T1000 (cell line): ENCODE results near the gene CDH4.

Experiments used
- DNase-seq: peaks from one replicate; lab custom pipeline; 2025; ENCODE audit warnings: mixed read lengths; lab: John Stamatoyannopoulos, UW

The CDH4 gene

DNA sequence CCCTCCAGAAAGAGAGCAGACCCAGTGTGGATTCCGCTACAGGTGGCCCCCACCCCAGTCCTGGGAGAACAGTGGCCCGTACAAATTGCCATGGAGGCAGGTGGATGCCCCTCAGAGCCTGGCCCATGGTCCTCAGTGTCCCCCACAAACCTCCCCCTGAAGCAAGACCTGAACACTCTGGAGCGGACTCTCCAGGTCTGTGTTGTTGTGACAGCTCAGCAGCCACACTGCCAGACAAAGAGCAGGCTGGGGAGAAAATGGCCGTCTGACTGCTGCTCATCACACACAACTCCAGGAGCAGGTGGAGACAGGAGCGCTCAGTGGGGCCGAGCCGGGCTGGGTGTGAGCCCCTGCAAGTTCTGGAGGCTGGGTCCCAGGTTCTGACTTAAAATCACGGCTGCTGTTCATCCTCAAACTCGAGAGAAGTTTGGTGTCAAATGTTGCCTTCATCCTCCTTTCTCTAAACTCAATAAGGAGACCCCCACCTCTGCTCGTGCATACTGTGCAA lies 241.8 kb downstream of the CDH4 start:
- no peak for DNase-seq

DNA sequence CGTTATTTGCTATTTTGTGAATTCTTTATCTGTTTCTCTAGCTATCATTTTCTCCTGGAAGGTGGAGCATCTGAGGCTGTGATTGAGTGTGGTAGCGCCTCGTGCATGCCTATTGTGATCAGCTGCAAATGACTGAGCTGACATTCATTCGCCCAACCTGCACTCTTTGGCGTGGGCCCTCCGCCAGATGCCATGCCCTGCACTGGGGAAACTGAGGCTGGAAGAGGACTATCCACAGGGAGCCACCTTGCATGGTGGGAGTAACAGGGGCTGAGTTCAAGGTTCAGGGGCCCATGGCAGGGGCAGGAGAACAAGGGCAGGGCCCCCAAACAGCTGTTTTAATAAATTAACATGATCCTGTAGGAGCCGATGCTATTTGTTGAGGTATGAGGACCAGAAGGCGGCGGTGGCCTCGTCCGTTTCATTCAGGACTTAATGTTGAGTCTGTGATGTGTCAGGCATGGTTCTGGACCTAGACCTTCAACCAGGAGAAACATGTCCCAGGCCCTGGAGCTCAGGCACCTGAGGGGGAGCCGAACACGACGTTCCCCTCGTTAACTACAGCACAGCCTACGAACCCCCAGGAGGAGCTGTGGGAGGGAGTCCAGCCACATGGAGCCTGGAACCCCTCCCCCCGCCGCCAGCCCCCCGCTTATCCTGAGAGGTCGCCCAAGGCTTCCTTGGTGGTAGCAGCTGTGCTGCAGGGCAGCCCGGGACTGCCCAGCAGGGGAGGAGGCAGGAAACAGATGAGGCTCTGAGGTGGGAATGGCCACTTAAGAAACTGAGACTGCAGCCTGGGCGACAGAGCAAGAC lies 242.9 kb downstream of the CDH4 start:
- no peak for DNase-seq

DNA sequence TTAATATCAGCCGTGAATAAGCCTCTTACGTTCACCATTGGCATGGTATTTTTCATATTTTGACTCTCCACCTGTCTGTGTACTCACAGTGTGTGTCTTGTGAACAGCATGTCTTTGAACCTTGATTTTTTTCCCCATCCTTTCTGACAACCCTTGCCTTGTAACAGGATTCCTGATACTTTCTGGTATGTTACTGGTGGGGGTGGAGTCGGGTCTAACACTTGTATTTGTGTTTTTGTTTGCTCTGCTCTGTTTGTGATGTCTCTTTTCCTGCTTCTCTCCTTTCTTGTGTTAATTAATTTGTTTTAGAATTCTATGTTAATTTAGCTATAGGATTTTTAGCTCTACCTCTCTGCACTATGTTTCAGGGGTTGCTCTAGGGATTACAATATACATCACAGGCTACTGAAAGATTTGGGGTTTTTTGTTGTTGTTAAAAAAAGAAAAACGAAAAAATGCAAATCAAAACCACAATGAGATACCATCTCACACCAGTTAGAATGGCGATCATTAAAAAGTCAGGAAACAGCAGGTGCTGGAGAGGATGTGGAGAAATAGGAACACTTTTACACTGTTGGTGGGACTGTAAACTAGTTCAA lies 245.1 kb downstream of the CDH4 start:
- no peak for DNase-seq

DNA sequence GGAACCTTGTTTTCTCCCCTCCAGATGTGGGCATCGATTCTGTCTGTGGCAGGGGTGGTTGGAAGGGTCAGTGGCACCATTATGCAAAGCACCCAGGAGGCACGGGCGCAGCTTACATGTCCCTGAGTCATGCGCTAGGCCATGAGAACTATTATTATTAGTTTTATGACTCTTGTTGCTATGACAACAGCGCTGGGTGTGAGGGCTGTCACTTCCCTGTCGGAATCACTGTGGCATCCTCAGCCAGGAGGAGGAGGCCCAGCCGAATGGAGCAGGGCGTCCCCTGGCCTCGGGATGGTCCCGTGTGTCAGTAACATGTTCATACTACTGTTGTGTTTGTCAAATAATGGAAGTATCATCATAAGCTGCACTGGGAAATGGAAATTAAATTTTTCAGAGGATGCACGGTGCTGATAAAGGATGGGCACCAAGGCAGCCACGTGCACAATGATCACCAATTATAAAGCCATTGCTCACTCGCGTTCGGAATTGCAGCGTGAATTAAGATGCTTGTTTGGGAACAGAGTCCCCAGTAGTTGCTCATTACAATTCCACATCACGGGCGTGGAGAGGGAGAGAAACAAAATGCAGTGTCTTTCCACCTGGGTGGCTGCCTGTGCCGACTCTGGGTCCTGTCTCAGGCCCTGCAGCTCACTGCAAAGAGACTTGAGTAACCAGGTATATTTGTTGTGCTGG lies 247.9 kb downstream of the CDH4 start:
- no peak for DNase-seq

DNA sequence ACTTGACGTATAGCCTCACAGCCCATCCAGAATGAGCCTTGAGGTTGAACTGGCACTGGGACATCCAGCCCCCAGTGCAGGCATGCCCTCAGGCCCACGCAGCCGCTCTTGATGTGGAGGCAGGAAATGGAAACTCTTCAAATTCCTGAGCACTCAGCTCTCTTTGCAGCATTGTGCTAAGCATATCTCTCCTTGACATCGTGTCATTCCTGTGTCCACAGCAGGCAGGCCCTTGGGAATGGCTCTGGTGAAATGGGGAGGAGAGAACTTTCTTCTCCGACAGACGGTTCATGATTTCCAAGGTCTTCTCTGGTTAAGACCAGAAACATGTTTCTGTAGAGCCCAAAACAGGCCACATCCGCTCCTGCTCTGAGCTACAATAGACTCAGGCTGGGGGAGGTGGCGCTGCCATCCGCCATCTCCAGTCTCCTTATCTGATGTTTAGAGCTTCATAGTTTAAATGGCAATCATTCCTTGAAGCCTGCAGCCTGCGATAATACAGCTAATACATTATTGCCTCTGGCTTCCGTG lies 248.8 kb downstream of the CDH4 start:
- no peak for DNase-seq

DNA sequence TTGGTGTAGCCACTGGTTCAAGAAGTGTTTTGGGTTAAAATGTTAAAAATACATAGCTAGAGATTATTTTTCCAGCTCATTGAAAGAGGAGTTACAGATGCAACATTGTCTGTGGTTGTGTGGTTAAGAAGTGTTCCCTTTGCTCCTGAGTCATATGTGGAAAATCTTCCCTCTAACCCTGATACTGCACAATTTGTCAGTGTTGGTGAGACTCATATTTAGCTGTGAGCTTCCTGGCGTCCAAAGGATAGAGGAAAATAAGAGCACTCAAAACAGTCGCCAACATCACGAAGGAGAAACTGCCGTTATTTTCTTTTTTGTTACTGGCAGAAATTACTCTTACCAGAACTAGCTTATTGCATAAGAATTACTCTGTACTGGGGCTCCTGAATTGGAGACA lies 250.4 kb downstream of the CDH4 start:
- DNase-seq, result no peak

DNA sequence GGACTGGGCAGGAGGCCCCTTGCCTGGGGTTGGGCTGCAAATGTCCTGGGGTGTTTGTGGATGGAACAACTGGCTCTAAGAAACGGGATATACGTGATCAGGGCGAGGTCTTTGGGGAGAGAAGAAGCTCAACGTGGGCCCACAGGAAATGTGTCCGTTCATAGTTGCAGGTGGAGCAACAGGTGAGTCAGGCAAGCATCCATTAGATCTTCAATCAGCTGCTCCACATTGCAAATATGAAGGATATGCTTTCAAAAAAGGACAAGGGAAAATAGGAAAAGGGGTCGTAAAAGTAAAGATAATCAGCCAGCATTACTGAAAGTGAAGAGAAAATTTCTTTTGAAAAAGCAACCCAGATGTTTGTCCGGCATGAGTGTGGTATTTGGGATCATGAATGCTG lies 251.0 kb downstream of the CDH4 start:
- no peak for DNase-seq

DNA sequence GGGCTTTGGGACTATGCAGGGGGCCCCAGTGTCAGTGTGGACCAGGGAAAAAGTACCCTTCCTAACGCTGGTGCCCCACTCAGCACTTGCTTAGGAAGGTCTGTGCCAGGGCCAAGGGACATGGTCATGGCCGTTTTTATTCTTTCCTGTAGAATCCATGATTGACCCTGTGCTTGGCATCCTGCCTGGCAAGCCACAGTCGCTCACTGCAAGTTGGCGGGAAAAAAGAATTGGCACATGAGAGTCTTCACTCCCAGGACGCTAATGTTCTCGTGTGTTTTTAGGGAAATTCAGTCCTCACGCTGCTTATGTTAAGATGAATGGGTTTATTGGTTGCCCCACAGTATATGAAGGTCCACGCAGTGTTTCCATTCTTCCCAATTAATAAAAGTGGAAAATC lies 253.4 kb downstream of the CDH4 start:
- DNase-seq, result no peak

DNA sequence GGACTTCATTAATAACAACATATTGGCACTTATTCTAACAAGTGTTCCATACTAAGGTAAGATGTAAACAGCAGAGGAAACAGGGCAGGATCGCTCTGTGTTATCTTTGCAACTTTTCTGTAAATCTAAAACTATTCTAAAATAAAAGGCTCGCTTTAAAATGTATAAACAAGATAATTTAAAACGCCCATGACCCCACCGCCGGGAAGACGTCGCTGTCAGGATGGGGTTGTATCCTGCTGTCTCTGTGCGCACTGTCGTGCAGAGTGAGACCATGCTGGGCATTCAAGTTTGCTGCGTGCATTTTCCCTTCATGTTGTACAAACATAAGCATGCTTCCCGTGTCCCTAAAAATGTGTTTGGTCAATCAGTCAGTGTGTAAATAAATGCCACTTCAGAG lies 255.7 kb downstream of the CDH4 start:
- DNase-seq, result no peak

DNA sequence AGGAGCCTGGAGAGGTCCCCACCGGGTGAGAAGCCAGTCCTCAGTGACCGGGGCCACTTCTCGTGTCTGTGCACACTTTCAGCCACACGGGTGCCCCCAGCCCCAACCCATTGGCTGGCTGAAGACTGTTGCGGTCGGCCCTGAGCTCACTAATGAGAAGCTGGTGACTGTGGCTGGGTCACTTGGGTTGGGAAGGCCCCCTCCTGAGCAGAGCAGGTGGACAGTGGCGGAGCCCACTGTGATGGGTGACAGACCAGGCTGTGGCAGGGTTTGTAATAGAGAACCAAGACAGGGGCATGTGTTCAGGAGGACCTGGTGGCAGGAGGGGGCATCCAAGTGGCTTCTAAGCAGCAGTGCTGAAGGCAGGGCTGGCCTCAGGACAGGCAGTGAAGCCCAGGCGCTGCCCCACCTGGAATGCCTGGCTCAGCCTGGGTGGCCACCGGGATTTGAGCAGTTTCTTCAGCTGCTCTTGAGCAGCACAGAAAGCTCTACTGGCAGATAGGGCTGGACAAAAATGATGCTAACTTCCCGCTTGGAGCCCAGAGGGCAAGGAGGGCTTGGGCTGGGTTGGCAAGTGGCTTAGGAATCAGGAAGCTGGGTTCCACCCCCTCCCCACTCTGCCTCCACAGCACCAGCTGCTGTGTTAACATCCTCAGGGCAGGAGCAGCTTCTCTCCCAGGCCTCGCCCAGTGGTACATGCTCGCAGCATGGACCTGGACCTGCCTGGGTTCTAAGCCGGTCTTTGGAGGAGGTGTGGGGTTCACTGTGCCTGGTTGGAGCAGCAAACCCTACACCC lies 256.4 kb downstream of the CDH4 start:
- DNase-seq, result no peak

DNA sequence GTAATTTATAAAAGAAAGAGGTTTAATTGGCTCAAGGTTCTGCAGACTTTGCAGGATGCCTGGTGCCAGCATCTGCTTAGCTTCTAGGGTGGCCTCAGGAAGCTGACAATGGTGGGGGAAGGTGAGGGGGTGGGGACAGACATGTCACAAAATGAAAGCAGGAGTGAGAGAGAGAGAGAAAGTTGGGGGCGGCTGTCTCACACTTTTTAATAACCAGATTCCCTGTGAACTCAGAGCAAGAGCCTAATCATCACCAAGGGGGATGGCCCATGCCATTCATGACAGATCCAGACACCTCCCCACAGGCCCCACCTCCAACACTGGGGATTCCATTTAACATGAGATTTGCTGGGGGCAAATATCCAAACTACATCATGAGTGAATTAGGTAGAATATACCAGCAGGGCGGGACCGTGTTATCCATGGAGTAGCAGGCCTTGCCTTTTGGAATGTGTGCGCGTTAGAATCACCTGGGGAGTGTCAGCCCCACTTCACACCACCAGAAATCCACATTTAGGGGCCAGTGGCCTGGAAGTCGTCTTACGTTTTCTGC lies 258.8 kb downstream of the CDH4 start:
- DNase-seq, result no peak

DNA sequence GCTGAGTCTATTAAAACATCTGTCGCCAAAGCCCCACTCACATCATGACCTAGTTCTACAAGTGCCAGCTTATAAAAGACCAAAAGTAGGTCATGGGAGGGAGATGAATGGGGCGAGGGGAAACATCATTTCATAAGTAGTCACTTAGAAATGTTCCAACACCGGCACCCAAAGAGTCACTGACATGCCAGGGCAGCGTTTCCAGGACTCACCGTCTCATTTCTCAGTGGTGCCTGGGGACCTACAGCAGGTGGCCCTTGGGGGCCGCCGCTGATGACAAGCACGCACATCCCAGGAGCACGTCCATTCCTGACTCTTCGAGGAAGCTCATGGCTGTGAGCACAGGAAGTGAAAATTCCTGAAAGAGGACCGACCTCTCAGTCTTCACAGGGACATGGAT lies 260.4 kb downstream of the CDH4 start:
- DNase-seq, result no peak

DNA sequence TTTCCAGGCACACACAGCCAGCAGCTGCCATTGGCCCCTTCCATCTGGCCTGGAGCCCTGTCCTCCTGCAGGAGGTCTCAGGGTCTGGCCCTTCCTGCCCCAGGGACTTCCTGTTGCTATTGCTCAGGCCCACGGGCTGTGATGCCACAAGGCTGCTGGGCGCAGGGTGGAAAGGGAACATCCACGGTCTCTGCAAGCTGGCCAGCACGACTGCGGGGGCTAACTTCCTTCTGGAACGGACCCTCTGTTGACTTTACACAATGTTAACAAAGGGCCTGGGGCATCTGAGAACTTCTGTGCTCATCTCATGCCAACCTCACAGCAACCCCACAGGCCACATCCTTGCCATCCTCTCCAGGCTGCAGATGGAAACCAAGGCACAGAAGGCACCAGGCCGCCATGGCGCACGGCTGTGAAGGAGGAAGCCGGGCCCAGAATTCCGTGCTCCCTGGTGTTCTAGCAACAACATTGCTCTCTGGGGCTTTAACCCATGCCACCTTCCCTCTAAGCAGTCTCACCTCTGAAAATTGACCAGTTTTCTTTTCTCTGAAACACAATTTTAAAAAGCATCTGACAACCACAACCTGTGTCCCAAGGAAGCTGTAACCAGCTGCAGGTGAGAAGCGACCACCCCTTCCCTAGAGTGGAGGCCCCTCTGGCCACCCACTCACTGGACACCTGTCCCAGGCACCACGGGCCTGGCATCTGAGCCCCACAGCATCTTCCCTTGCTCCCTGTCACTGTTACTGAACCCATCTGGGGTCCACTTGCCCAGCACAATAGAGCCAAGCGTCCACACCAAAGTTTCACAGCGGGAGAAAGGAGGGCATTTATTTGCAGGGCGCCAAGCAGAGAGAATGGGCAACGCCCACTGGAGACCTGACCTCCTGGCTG lies 261.3 kb downstream of the CDH4 start:
- no peak for DNase-seq

DNA sequence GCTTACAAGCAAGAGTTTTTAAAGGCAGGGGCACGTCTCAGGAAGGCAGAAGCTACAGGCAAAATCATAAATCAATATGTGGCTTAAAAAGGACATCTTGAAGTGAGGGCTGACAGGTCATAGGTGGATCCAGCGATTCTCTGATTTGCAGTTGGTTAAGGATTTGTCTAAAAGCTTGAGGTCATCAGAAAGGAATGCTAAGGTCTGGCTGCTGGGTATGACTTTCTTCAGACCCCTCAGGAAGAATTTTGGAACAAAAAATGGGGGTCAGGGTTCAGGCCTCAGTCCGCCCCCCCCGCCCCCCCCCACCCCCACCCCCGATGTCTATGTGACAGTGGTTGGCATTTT lies 261.9 kb downstream of the CDH4 start:
- no peak for DNase-seq

DNA sequence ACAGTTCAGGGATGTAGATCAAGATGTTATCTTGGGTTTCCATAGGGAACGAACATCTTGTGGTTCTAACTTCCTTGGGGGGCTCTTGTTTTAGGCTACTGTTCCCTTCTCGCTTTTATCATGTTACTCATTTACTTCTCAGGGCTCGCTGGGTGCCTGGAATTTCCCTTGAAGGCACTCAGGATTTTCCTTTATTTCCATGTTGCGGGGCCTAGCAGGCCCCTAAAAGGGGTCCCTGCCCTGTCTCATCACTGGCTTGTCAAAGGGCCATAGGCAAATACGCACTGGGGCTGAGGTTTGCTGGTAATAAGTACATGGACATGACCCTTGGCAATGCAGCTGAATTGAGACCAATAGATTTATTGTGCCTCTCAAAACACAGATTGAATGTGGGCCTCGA lies 262.3 kb downstream of the CDH4 start:
- DNase-seq, result no peak

DNA sequence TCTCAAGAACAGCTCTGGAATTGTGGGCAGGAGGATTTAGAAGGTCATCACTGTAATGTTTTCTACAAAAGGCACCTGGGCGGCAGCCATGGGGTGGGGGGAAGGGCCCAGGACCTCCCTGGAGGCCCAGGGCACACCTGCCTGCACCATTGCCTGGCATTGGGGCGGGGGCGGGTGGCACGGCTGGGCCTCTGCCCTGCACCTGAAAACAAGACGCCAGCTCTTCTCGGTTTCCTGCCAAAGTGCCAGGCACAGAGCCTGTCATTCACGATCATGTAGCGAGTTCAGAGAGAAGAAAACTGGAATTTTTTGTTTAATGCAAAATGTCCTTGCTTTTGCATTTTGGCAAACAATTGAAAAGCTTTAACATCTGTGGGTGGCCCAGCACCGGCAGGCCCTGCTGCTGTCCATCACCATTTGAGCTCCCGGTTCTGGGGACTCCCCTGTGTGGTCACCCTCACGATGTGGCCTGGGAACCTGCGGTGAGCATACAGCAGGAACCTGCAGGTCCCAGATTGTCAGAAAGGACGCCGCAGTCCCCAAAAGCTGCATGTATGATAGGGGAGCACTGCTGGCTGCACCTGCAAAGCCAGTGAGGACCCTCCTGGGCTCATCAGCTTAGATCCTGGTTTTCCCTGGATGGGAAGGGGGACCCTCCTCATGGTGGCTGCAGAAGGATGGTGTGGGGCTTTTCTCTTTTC lies 262.9 kb downstream of the CDH4 start:
- no peak for DNase-seq

DNA sequence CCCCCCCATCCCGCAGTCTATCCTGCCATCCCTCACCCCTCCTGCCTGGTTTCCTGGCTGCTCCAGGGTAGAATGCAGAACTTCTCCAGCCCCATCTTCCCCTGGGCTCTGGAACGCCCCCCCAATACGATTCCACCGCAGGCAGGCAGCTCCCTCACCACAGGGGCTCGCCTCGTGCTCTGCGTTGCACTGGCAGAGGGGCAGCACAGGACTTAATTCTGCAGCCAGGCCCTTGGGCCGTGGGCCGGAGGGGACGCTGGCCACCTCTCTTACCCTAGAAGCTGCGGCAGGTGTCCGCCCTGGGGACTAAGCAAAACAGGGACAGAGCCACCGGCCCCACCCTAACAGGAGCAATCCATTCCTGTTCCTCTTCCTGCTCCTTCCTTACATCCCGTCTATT lies 263.9 kb downstream of the CDH4 start:
- DNase-seq, result no peak

DNA sequence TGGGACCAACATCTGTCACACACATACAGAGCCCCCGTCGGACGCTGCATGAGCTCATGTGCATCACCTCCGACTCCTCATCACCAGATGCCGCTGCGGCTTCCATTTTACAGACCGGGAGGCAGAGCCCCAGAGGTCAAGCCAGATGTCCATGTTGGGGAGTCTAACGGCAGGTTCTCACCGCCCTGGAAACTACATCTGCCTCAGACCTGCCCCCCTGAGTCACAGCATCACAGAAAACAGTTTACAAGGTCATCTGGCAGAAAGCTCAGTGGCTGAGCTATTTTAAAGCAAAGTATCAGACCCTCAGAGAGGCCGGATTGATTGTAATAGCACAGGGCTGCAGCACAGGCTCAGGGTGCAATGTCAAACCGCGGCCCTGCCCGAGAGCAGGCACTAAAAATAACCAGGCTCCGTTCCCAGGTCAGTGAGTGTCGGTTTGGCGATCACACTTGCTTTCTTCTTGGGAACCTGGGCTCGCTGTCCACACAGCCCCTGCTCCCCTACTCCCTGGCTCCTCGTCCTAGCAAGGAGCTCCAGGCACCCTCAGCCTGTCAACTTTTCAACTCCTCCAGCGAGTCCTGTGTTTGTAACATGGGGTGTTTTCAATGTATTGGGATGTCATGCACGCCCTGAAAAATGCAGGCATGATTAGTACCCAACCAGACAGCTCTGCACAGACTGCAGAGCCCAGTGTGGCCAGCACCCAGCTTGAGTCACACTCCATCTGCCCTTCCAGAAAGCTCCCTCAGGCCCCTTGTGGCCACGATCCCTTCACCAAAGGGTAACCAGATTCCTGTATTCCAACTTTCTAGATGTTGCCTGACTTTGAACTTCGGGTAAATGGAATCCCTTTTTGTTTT lies 264.5 kb downstream of the CDH4 start:
- DNase-seq, result no peak

DNA sequence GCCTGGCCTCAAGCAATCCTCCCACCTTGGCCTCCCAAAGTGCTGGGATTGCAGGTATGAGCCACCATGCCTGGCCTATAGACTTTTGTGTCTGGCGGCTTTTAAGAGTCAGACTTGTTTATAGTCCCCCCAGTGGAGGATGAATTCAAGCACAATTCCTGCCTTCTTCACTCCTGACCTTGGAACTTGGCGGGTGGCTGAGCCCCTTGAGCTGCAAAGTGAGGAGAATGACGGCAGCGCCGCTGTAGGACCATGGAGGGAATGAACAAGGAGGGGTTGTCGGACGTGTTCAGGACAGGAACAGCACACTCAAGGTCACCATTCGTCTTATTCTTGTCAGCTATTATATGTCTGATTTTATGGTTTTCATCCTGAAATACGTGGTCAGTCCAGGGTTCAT lies 265.4 kb downstream of the CDH4 start:
- DNase-seq, result no peak
